ENCODE measurements around the gene NFAM1.

DNA sequence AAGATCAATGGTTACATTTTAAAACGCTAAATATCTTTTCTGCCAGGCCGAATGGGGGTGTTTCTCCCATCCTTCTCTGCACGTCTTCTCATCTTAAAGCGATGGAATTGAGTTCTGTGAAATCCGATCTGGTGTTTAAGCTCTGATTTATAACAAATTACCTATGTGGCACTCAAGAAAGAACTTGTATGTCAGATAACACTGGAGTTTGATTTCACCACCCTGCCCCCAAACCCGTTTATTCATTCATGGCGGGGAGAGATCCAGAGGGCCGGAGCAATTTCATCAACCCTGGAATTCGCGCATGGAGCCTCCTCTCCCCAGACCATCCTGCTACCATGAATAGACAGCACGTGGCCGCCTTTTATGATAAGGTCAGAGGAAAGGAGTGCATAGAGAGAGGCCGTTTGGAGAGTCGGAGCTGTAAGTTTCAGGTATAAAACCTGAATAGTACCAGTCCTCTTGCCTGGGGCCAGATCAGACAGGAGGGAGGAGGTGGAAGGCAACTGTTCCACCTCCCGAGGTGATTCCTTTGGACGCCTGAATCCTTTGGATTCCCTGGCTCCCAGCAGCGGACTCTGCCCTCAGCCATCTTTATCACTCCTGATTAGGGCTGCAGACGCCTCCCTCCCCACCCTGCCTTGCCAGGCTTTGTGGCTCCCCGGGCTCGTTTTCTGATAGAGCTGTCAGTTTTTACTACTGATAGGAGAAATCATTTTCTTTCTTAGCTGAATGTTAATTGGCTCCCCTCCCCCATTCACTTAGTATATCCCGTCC is 27.3 kb upstream of the NFAM1 start:
- TF ChIP-seq TAF1 (conservative IDR thresholded peaks at IDR 0.05) (no peak), YY1 (IDR thresholded peaks at IDR 0.05) (no peak), RAD21 (IDR thresholded peaks at IDR 0.05) (no peak), SP1 (IDR thresholded peaks at IDR 0.05) (no peak), NR2F2 (IDR thresholded peaks at IDR 0.05) (no peak)
- TF ChIP-seq, protein P1, sequence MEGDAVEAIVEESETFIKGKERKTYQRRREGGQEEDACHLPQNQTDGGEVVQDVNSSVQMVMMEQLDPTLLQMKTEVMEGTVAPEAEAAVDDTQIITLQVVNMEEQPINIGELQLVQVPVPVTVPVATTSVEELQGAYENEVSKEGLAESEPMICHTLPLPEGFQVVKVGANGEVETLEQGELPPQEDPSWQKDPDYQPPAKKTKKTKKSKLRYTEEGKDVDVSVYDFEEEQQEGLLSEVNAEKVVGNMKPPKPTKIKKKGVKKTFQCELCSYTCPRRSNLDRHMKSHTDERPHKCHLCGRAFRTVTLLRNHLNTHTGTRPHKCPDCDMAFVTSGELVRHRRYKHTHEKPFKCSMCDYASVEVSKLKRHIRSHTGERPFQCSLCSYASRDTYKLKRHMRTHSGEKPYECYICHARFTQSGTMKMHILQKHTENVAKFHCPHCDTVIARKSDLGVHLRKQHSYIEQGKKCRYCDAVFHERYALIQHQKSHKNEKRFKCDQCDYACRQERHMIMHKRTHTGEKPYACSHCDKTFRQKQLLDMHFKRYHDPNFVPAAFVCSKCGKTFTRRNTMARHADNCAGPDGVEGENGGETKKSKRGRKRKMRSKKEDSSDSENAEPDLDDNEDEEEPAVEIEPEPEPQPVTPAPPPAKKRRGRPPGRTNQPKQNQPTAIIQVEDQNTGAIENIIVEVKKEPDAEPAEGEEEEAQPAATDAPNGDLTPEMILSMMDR (IDR thresholded peaks at IDR 0.05; ENCODE audit: low read depth, low read length, missing input control), result no peak
- TF ChIP-seq, protein P2, sequence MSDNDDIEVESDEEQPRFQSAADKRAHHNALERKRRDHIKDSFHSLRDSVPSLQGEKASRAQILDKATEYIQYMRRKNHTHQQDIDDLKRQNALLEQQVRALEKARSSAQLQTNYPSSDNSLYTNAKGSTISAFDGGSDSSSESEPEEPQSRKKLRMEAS (IDR thresholded peaks at IDR 0.05), result no peak

Data from liver (tissue), 3 donors.